ENCODE results near the gene BCL2L11. TPM values are rescaled to one million over a fixed set of nuclear protein-coding genes. Genes with fewer than 3 reads are reported as not detected.
A peak's percentile ranks its signal among the peaks of the same experiment; 100 is the strongest.

Gene BCL2L11
- total and polyA plus RNA-seq, 9 of the 15 experiments (the other 6 are each of a cell fraction or from before 2014, with no cell fraction given), result 2.2 to 18.8 (median 5.0) TPM

GRCh38 chr2:111182121-111182520 is 61.4 kb downstream of the BCL2L11 start (continued):
- no peak for TF ChIP-seq MAFG (tag; conservative IDR thresholded peaks at IDR 0.05)
- no peak for TF ChIP-seq SMARCA5 (IDR thresholded peaks at IDR 0.05)
- TF ChIP-seq BHLHE40 (IDR thresholded peaks at IDR 0.05; ENCODE audit: low read length), result no peak
- peak; percentile 68 for TF ChIP-seq ZNF263 (CRISPR knock-in tag; IDR thresholded peaks at IDR 0.05; ENCODE audit: borderline replicate concordance)
- TF ChIP-seq RFX7 (CRISPR knock-in tag; IDR thresholded peaks at IDR 0.05), result no peak
- TF ChIP-seq FOXJ2 (tag; IDR thresholded peaks at IDR 0.05), result no peak
- TF ChIP-seq ZNF133 (CRISPR knock-in tag; IDR thresholded peaks at IDR 0.05), result no peak
- TF ChIP-seq DMBX1 (CRISPR knock-in tag; IDR thresholded peaks at IDR 0.05; ENCODE audit: borderline replicate concordance), result no peak
- no peak for TF ChIP-seq CHD7 (IDR thresholded peaks at IDR 0.05; ENCODE audit: low read depth, low read length)
- no peak for TF ChIP-seq ETS1 (conservative IDR thresholded peaks at IDR 0.05; ENCODE audit: control insufficient read depth, low read depth, low read length)
- peak; percentile 42 to 46; a peak in 2 of 4 replicates for TF ChIP-seq NRF1 (conservative IDR thresholded peaks at IDR 0.05 in 1 of 2, IDR thresholded peaks at IDR 0.05 in 1 of 2)
- no peak for TF ChIP-seq POU5F1 (IDR thresholded peaks at IDR 0.05; ENCODE audit: borderline replicate concordance, low read depth, low read length, partially characterized antibody)
- no peak for TF ChIP-seq HIVEP1 (CRISPR knock-in tag; IDR thresholded peaks at IDR 0.05)
- peak; percentile 42 for TF ChIP-seq CBFA2T3 (IDR thresholded peaks at IDR 0.05)
- no peak for TF ChIP-seq GABPB1 (CRISPR knock-in tag; IDR thresholded peaks at IDR 0.05)
